Heart left ventricle (tissue), 13 donors: ENCODE measurements around the gene THADA.

ENCODE experiments used
- POLR2A ChIP-seq, 2 donors: fragments of 450-650 bp; IDR thresholded peaks; one replicate each; pipeline ENCODE4 v1.6.1; 2017; ENCODE audit warnings: antibody characterized with exemption in 2 of 2, mild to moderate bottlenecking in 2 of 2, moderate library complexity in 2 of 2
- TF ChIP-seq, protein P1 (sequence below), 12 donors: fragments of 200-600 bp; sonication (generic) in 4 of 12; IDR thresholded peaks; one replicate each; pipeline versions ENCODE4 v1.5.0 to v1.8.0; 2018 to 2022; ENCODE audit warnings: antibody characterized with exemption in 12 of 12, mild to moderate bottlenecking in 5 of 12
- donor health status: ischemic (EF 13 %, LVEDD 7.1; RV severe dilation, severe dysfunction).
- donor health status: DM: no; HTN: yes; CAD: no.
- donor health status: DM: no; HTN: no; CAD: no.
- donor health status: ischemic (EF 25% LVEDD 6.9; RV normal size, moderate dysfunction).
- donor health status: ischemic (EF 25% LVEDD 5.7; RV mildly dilated, moderate dysfunction).
- donor health status: ischemic (EF 35%, LVEDD 5.7; RV mildly dilated, moderate dysfunction).
- donor health status: nonischemic (EF 11% LVEDD 7.7; RV severe dilation, severe dysfunction).
- donor health status: DM: yes; HTN: yes; CAD: no.
- donor health status: PGD.
- donor health status: ischemic (EF 29% LVEDD 5.4; RV normal size, mild dysfunction).
- donor health status: nonischemic (EF 23%, LVEDD 6.1; RV moderate dilation, normal function).

- TF ChIP-seq, protein P1, sequence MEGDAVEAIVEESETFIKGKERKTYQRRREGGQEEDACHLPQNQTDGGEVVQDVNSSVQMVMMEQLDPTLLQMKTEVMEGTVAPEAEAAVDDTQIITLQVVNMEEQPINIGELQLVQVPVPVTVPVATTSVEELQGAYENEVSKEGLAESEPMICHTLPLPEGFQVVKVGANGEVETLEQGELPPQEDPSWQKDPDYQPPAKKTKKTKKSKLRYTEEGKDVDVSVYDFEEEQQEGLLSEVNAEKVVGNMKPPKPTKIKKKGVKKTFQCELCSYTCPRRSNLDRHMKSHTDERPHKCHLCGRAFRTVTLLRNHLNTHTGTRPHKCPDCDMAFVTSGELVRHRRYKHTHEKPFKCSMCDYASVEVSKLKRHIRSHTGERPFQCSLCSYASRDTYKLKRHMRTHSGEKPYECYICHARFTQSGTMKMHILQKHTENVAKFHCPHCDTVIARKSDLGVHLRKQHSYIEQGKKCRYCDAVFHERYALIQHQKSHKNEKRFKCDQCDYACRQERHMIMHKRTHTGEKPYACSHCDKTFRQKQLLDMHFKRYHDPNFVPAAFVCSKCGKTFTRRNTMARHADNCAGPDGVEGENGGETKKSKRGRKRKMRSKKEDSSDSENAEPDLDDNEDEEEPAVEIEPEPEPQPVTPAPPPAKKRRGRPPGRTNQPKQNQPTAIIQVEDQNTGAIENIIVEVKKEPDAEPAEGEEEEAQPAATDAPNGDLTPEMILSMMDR (IDR thresholded peaks at IDR 0.05): no peak
- TF ChIP-seq POLR2A (IDR thresholded peaks at IDR 0.05): no peak
Measured at GRCh38 chr2:43388371-43388770, 207.5 kb downstream of the THADA start.
